ENCODE results near the gene IRGC. TPM values are rescaled to one million over a fixed set of nuclear protein-coding genes. Genes with fewer than 3 reads are reported as not detected.
A peak's percentile ranks its signal among the peaks of the same experiment; 100 is the strongest.

The IRGC gene
- total RNA-seq, 1 donor from 2014 or later, result not detected

DNA sequence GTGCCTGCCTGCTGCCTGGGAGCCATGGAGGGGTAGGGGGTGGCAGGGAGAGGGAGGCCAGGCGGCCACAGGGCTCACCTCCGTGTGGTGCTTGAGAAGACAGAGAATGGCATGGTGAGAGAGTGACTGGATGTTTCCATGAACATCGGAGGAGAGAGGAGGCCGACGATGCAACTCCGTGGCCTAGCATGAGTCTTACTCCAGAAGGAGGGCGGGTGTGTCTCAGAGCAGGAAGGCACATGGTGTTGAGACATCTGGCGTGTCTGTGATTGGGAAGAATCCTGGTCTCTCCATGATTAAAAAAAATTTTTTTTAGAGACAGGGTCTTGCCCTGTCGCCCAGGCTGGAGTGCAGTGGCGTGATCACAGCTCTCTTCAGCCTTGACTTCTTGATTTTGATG lies 5.1 kb downstream of the IRGC start:
- DNase-seq (ENCODE audit: low read depth), result no peak
- no peak for TF ChIP-seq CTCF (IDR thresholded peaks at IDR 0.05; ENCODE audit: insufficient read depth, low read length, severe bottlenecking)
- FAIRE-seq, result no peak
- Histone ChIP-seq H3K36me3 (ENCODE audit: control insufficient read depth, insufficient read depth, low read length) (no peaks in the 10 kb centered on the region), H3K27me3 (ENCODE audit: control insufficient read depth, insufficient read depth, low read length) (peaks cover 2% of the 10 kb centered on the region), H3K4me3 (ENCODE audit: low read depth, low read length) (no peak overlapping the region)

- H3K27me3 ChIP-seq (ENCODE audit: control insufficient read depth, insufficient read depth, low read length), result peaks cover 2% of the 10 kb centered on the region
- H3K4me3 ChIP-seq (ENCODE audit: low read depth, low read length), result no peak overlapping the region
- FAIRE-seq (no peak), DNase-seq (ENCODE audit: low read depth) (no peak)
- no peak for TF ChIP-seq CTCF (IDR thresholded peaks at IDR 0.05; ENCODE audit: insufficient read depth, low read length, severe bottlenecking)
- no peaks in the 10 kb centered on the region for H3K36me3 ChIP-seq (ENCODE audit: control insufficient read depth, insufficient read depth, low read length)
These were observed 5.7 kb downstream of the IRGC start for GRCh38 chr19:43721469-43722048.

- Histone ChIP-seq H3K4me3 (ENCODE audit: low read depth, low read length) (no peak overlapping the region), H3K36me3 (ENCODE audit: control insufficient read depth, insufficient read depth, low read length) (no peaks in the 10 kb centered on the region), H3K27me3 (ENCODE audit: control insufficient read depth, insufficient read depth, low read length) (no peaks in the 10 kb centered on the region)
- peak; percentile 40 for FAIRE-seq
- DNase-seq (ENCODE audit: low read depth), result peak; percentile 13
- peak; percentile 14 for TF ChIP-seq CTCF (IDR thresholded peaks at IDR 0.05; ENCODE audit: insufficient read depth, low read length, severe bottlenecking)
These were observed 7.7 kb downstream of the IRGC start for GRCh38 chr19:43723588-43723987.

DNA sequence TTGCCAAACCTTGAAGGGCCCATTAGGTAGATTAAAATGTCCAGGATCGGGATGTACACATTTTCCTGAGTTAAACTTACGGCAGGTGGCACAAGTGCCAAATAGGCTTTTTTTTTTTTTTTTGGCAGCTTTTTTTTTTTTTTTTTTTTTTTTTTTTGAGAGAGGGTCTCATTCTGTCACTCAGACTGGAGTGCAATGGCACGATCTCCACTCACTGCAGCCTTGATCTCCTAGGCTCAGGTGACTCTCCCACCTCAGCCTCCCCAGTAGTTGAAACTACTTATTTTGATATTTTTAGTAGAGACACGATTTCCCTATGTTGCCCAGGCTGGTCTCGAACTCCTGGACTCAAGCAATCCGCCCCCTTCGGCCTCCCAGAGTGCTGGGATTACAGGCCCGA lies 9.0 kb downstream of the IRGC start:
- no peak for TF ChIP-seq CTCF (IDR thresholded peaks at IDR 0.05; ENCODE audit: insufficient read depth, low read length, severe bottlenecking)
- H3K27me3 ChIP-seq (ENCODE audit: control insufficient read depth, insufficient read depth, low read length), result no peaks in the 10 kb centered on the region
- no peak for FAIRE-seq

DNA sequence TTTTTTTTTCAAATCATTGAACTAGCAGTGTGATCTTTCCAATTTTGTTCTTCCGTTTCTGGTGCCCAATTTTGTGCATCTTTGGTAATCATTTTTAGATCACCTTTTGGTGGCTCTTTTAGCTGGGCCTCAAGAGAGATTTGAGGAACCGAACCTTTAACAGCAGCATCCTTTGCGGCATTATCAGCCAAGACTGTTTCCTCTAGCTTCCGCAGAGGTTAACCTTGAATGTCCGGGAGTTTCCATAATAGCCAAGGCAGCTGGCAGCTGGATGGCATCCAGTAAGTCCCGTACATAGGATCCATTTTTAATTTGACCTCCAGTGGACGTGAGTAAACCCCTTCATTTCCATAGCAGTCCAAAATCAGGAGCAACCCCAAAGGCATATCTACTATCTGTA lies 9.6 kb downstream of the IRGC start:
- FAIRE-seq (no peak), DNase-seq (ENCODE audit: low read depth) (no peak)
- Histone ChIP-seq H3K36me3 (ENCODE audit: control insufficient read depth, insufficient read depth, low read length) (no peaks in the 10 kb centered on the region), H3K4me3 (ENCODE audit: low read depth, low read length) (no peak overlapping the region), H3K27me3 (ENCODE audit: control insufficient read depth, insufficient read depth, low read length) (no peaks in the 10 kb centered on the region)
- TF ChIP-seq CTCF (IDR thresholded peaks at IDR 0.05; ENCODE audit: insufficient read depth, low read length, severe bottlenecking), result no peak

More for the DNA sequence above, 9.0 kb downstream of the IRGC start:
- Histone ChIP-seq H3K36me3 (ENCODE audit: control insufficient read depth, insufficient read depth, low read length) (no peaks in the 10 kb centered on the region), H3K4me3 (ENCODE audit: low read depth, low read length) (no peak overlapping the region)
- no peak for DNase-seq (ENCODE audit: low read depth)

All from bronchial epithelial cell (primary cell).